ENCODE data around the gene CITED1. TPM values are rescaled to one million over a fixed set of nuclear protein-coding genes. Genes with fewer than 3 reads are reported as not detected.
A peak's percentile ranks its signal among the peaks of the same experiment; 100 is the strongest.

CITED1 gene
- polyA plus RNA-seq, 4 donors, result 0.86 to 2.0 (median 1.3) TPM; not detected in 1

GRCh38 chrX:72270316-72270866, 35.3 kb downstream of the CITED1 start:
- WGBS, 3 donors, result 48 to 74% (median 69%) methylated on average over 5 of the region's 5 CpGs
- Histone ChIP-seq H3K4me3 (ENCODE audit: low read depth in 1 of 3, low read length in 3 of 3) (no peak overlapping the region), H3K27me3 (ENCODE audit: control insufficient read depth in 3 of 3, insufficient read depth in 3 of 3, low read length in 3 of 3) (no peaks in the 10 kb centered on the region), H3K27ac (ENCODE audit: low read depth in 1 of 3, low read length in 2 of 3) (peak overlapping the region in 1 of 3 donors; percentile 54), H3K36me3 (ENCODE audit: control insufficient read depth in 3 of 3, insufficient read depth in 2 of 3, low read depth in 1 of 3, low read length in 3 of 3) (peaks cover 10 to 44% (median 21%) of the 10 kb centered on the region in 3 donors), H3K4me1 (ENCODE audit: control insufficient read depth in 3 of 3, insufficient read depth in 2 of 3, low read depth in 1 of 3, low read length in 2 of 3) (no peaks in the 10 kb centered on the region), H3K9me3 (ENCODE audit: control insufficient read depth in 2 of 2, insufficient read depth in 1 of 2, low read depth in 1 of 2, low read length in 1 of 2) (no peaks in the 10 kb centered on the region)
- peak in 1 of 2 donors; percentile 23 for DNase-seq
- FAIRE-seq, result no peak

- H3K4me1 ChIP-seq (ENCODE audit: control insufficient read depth in 3 of 3, insufficient read depth in 2 of 3, low read depth in 1 of 3, low read length in 2 of 3), result no peaks in the 10 kb centered on the region
- no peak overlapping the region for H3K4me3 ChIP-seq (ENCODE audit: low read depth in 1 of 3, low read length in 3 of 3)
- no peaks in the 10 kb centered on the region for H3K9me3 ChIP-seq (ENCODE audit: control insufficient read depth in 2 of 2, insufficient read depth in 1 of 2, low read depth in 1 of 2, low read length in 1 of 2)
- no peak for FAIRE-seq
- H3K27me3 ChIP-seq (ENCODE audit: control insufficient read depth in 3 of 3, insufficient read depth in 3 of 3, low read length in 3 of 3), result no peaks in the 10 kb centered on the region
- 47 to 71% (median 67%) methylated on average over 3 of the region's 3 CpGs for WGBS, 3 donors
- H3K27ac ChIP-seq (ENCODE audit: low read depth in 1 of 3, low read length in 2 of 3), result peak overlapping the region in 1 of 3 donors; percentile 54
- H3K36me3 ChIP-seq (ENCODE audit: control insufficient read depth in 3 of 3, insufficient read depth in 2 of 3, low read depth in 1 of 3, low read length in 3 of 3), result peaks cover 10 to 42% (median 21%) of the 10 kb centered on the region in 3 donors
- no peak for DNase-seq
Observed at GRCh38 chrX:72269671-72270251, 36.0 kb downstream of the CITED1 start.

GRCh38 chrX:72268597-72269365, 36.9 kb downstream of the CITED1 start:
- Histone ChIP-seq H3K4me1 (ENCODE audit: control insufficient read depth in 3 of 3, insufficient read depth in 2 of 3, low read depth in 1 of 3, low read length in 2 of 3) (no peaks in the 10 kb centered on the region), H3K27ac (ENCODE audit: low read depth in 1 of 3, low read length in 2 of 3) (no peak overlapping the region), H3K27me3 (ENCODE audit: control insufficient read depth in 3 of 3, insufficient read depth in 3 of 3, low read length in 3 of 3) (no peaks in the 10 kb centered on the region), H3K4me3 (ENCODE audit: low read depth in 1 of 3, low read length in 3 of 3) (no peak overlapping the region), H3K9me3 (ENCODE audit: control insufficient read depth in 2 of 2, insufficient read depth in 1 of 2, low read depth in 1 of 2, low read length in 1 of 2) (no peaks in the 10 kb centered on the region), H3K36me3 (ENCODE audit: control insufficient read depth in 3 of 3, insufficient read depth in 2 of 3, low read depth in 1 of 3, low read length in 3 of 3) (peaks cover 10 to 39% (median 19%) of the 10 kb centered on the region in 3 donors)
- no peak for FAIRE-seq
- DNase-seq, result no peak
- WGBS, 3 donors, result 89 to 100% (median 100%) methylated on average over 2 of the region's 2 CpGs

- FAIRE-seq (no peak), DNase-seq (no peak)
- H3K4me3 ChIP-seq (ENCODE audit: low read depth in 1 of 3, low read length in 3 of 3), result no peak overlapping the region
- no peaks in the 10 kb centered on the region for H3K27me3 ChIP-seq (ENCODE audit: control insufficient read depth in 3 of 3, insufficient read depth in 3 of 3, low read length in 3 of 3)
- WGBS, 3 donors, result 87 to 94% (median 88%) methylated on average over 3 of the region's 3 CpGs
- no peak overlapping the region for H3K27ac ChIP-seq (ENCODE audit: low read depth in 1 of 3, low read length in 2 of 3)
- peaks cover 4 to 14% (median 5%) of the 10 kb centered on the region in 3 donors for H3K36me3 ChIP-seq (ENCODE audit: control insufficient read depth in 3 of 3, insufficient read depth in 2 of 3, low read depth in 1 of 3, low read length in 3 of 3)
- H3K9me3 ChIP-seq (ENCODE audit: control insufficient read depth in 2 of 2, insufficient read depth in 1 of 2, low read depth in 1 of 2, low read length in 1 of 2), result no peaks in the 10 kb centered on the region
- H3K4me1 ChIP-seq (ENCODE audit: control insufficient read depth in 3 of 3, insufficient read depth in 2 of 3, low read depth in 1 of 3, low read length in 2 of 3), result no peaks in the 10 kb centered on the region
Observed at GRCh38 chrX:72265263-72265662, 40.5 kb downstream of the CITED1 start.

- no peaks in the 10 kb centered on the region for H3K27me3 ChIP-seq (ENCODE audit: control insufficient read depth in 3 of 3, insufficient read depth in 3 of 3, low read length in 3 of 3)
- DNase-seq (no peak), FAIRE-seq (no peak)
- peaks cover 0 to 2% (median 0%) of the 10 kb centered on the region in 3 donors for H3K36me3 ChIP-seq (ENCODE audit: control insufficient read depth in 3 of 3, insufficient read depth in 2 of 3, low read depth in 1 of 3, low read length in 3 of 3)
- H3K4me3 ChIP-seq (ENCODE audit: low read depth in 1 of 3, low read length in 3 of 3), result no peak overlapping the region
- H3K4me1 ChIP-seq (ENCODE audit: control insufficient read depth in 3 of 3, insufficient read depth in 2 of 3, low read depth in 1 of 3, low read length in 2 of 3), result no peaks in the 10 kb centered on the region
- WGBS, 3 donors, result 13 to 56% (median 27%) methylated on average over 6 to 7 of the region's 7 CpGs
- H3K9me3 ChIP-seq (ENCODE audit: control insufficient read depth in 2 of 2, insufficient read depth in 1 of 2, low read depth in 1 of 2, low read length in 1 of 2), result no peaks in the 10 kb centered on the region
- no peak overlapping the region for H3K27ac ChIP-seq (ENCODE audit: low read depth in 1 of 3, low read length in 2 of 3)
Observed at GRCh38 chrX:72262077-72262476, 43.6 kb downstream of the CITED1 start.

- no peak overlapping the region for H3K4me3 ChIP-seq (ENCODE audit: low read depth in 1 of 3, low read length in 3 of 3)
- WGBS, 3 donors, result 86 to 94% (median 88%) methylated on average over 2 to 4 of the region's 4 CpGs
- no peak for DNase-seq
- no peaks in the 10 kb centered on the region for H3K4me1 ChIP-seq (ENCODE audit: control insufficient read depth in 3 of 3, insufficient read depth in 2 of 3, low read depth in 1 of 3, low read length in 2 of 3)
- no peak for FAIRE-seq
- no peaks in the 10 kb centered on the region for H3K9me3 ChIP-seq (ENCODE audit: control insufficient read depth in 2 of 2, insufficient read depth in 1 of 2, low read depth in 1 of 2, low read length in 1 of 2)
- no peaks in the 10 kb centered on the region for H3K36me3 ChIP-seq (ENCODE audit: control insufficient read depth in 3 of 3, insufficient read depth in 2 of 3, low read depth in 1 of 3, low read length in 3 of 3)
- no peak overlapping the region for H3K27ac ChIP-seq (ENCODE audit: low read depth in 1 of 3, low read length in 2 of 3)
- H3K27me3 ChIP-seq (ENCODE audit: control insufficient read depth in 3 of 3, insufficient read depth in 3 of 3, low read length in 3 of 3), result no peaks in the 10 kb centered on the region
Observed at GRCh38 chrX:72260448-72260847, 45.3 kb downstream of the CITED1 start.

- Histone ChIP-seq H3K27me3 (ENCODE audit: control insufficient read depth in 3 of 3, insufficient read depth in 3 of 3, low read length in 3 of 3) (no peaks in the 10 kb centered on the region), H3K4me1 (ENCODE audit: control insufficient read depth in 3 of 3, insufficient read depth in 2 of 3, low read depth in 1 of 3, low read length in 2 of 3) (no peaks in the 10 kb centered on the region), H3K9me3 (ENCODE audit: control insufficient read depth in 2 of 2, insufficient read depth in 1 of 2, low read depth in 1 of 2, low read length in 1 of 2) (no peaks in the 10 kb centered on the region), H3K36me3 (ENCODE audit: control insufficient read depth in 3 of 3, insufficient read depth in 2 of 3, low read depth in 1 of 3, low read length in 3 of 3) (no peaks in the 10 kb centered on the region), H3K4me3 (ENCODE audit: low read depth in 1 of 3, low read length in 3 of 3) (no peak overlapping the region), H3K27ac (ENCODE audit: low read depth in 1 of 3, low read length in 2 of 3) (no peak overlapping the region)
- DNase-seq, result no peak
- no peak for FAIRE-seq
- 36 to 59% (median 57%) methylated on average over 6 to 7 of the region's 7 CpGs for WGBS, 3 donors
Observed at GRCh38 chrX:72258174-72258573, 47.5 kb downstream of the CITED1 start.

GRCh38 chrX:72255864-72256263, 49.9 kb downstream of the CITED1 start:
- 78 to 86% (median 85%) methylated on average over 6 to 7 of the region's 7 CpGs for WGBS, 3 donors
- no peaks in the 10 kb centered on the region for H3K27me3 ChIP-seq (ENCODE audit: control insufficient read depth in 3 of 3, insufficient read depth in 3 of 3, low read length in 3 of 3)
- DNase-seq (no peak), FAIRE-seq (no peak)
- no peak overlapping the region for H3K4me3 ChIP-seq (ENCODE audit: low read depth in 1 of 3, low read length in 3 of 3)
- H3K4me1 ChIP-seq (ENCODE audit: control insufficient read depth in 3 of 3, insufficient read depth in 2 of 3, low read depth in 1 of 3, low read length in 2 of 3), result no peaks in the 10 kb centered on the region
- no peaks in the 10 kb centered on the region for H3K36me3 ChIP-seq (ENCODE audit: control insufficient read depth in 3 of 3, insufficient read depth in 2 of 3, low read depth in 1 of 3, low read length in 3 of 3)
- no peaks in the 10 kb centered on the region for H3K9me3 ChIP-seq (ENCODE audit: control insufficient read depth in 2 of 2, insufficient read depth in 1 of 2, low read depth in 1 of 2, low read length in 1 of 2)
- H3K27ac ChIP-seq (ENCODE audit: low read depth in 1 of 3, low read length in 2 of 3), result no peak overlapping the region

Data from small intestine (tissue), 7 donors.